GM18517 (cell line): ENCODE measurements around the gene EEF1G.
"Not testable (repeated sequence)": the region's sequence is repeated elsewhere in the genome, so short reads cannot be mapped to it uniquely, and the experiment has no call there.

Source experiments
- ATAC-seq: cut with Tn5 transposase; IDR thresholded peaks from one replicate; pipeline ENCODE4 v1.9.1; 2021; ENCODE audit warnings: mild to moderate bottlenecking, moderate library complexity; ENCODE audit not compliant: unreplicated experiment

EEF1G gene

GRCh38 chr11:62578541-62578940 is 4.8 kb upstream of the EEF1G start:
- ATAC-seq, result no peak

DNA sequence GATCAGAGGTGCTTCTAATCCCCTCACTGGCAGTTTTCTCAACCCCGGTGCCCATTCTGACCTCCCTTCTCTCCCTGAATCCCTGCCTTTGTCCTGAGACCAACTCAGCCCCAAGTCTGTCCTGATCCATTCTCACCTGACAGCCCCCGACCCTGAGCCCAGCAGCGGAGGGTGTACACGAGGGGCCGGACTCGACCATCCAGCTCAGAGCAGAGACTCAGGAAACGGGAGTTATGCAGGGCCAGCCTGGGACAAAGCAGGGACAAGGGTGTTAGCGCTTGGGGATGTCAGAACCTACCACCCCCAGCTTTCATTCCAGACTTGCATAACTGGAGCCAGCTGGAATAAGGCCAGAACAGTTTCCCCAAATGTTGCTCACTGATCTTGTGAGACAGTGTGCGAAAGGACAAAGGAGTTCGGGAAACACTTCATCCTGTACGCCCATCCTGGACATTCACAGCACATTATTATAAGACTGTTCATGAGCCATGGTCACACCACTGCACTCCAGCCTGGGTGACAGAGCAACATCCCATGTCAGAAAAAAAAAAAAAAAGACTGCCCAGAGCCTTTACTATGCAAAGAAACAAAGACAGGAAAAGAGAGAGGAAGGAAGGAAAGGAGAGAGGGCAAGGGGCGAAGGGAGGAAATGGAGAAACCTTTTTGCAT is 3.5 kb upstream of the EEF1G start:
- ATAC-seq, result no peak

GRCh38 chr11:62575837-62576236 is 2.1 kb upstream of the EEF1G start:
- ATAC-seq, result no peak

DNA sequence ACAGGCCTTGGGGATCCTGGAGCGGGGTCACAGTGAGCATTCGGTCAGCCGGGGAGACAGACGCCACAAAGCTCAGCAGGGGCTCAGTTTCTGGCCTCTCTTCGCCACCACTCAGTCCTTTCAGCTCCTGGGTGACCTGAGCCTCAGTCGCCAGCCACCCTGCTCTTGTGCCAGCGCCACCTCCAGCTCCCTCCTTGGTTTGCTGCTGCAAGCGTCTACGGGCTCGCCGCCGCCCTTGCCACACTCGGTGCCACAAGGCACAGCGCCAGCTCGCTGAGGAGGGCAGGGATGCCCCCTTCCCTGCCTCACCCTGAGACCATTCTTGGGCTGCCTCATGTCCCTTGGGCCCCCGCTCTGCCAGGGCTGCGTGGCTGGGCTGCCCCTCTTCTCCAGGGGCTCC is 1.5 kb upstream of the EEF1G start:
- ATAC-seq, result no peak

- peak; percentile 6 for ATAC-seq
Observed at GRCh38 chr11:62574363-62575071, 826 bp upstream of the EEF1G start.

GRCh38 chr11:62573006-62573591 is 592 bp downstream of the EEF1G start:
- ATAC-seq, result no peak

- no peak for ATAC-seq
Observed at GRCh38 chr11:62572431-62572830, 1.3 kb downstream of the EEF1G start.

DNA sequence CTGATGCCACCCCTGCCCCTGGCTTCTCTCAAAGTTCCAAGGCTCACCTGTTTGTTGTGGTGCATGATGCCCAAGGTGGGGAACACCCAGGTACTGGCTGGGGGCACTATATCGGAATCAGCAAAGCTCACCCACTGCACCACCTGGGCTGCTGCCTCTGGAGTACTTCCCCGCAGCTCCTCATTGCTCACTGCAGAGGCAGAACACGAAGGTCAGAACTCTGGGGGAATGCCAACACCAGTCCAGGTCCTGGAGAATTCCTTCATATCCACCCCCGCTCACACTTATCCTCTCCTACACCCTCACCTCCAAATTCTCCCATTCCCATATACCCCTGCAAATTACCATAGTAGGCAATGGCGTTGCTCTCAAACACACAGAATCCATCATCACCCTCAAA is 2.2 kb downstream of the EEF1G start:
- ATAC-seq, result not testable (repeated sequence)

- ATAC-seq, result not testable (repeated sequence)
Observed at GRCh38 chr11:62570903-62571302, 2.8 kb downstream of the EEF1G start.

DNA sequence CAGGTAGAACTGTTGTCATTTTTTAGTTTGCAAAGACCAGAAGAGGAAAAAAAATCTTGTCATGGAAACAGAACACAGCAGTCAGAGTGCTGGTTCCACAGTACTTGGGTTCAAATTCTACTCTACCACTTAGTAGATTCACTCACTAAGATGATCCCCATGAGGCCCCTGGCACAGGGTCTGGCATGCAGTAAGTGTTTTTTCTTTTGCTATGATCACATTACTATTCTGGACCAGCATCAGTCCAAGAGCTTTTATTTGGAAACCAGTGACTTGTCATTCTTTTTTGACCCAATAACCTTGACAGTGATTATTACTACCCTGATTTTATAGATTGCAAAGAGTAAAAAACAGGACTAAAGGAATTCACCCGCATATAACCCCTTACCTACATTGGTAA is 4.1 kb downstream of the EEF1G start:
- ATAC-seq, result no peak

DNA sequence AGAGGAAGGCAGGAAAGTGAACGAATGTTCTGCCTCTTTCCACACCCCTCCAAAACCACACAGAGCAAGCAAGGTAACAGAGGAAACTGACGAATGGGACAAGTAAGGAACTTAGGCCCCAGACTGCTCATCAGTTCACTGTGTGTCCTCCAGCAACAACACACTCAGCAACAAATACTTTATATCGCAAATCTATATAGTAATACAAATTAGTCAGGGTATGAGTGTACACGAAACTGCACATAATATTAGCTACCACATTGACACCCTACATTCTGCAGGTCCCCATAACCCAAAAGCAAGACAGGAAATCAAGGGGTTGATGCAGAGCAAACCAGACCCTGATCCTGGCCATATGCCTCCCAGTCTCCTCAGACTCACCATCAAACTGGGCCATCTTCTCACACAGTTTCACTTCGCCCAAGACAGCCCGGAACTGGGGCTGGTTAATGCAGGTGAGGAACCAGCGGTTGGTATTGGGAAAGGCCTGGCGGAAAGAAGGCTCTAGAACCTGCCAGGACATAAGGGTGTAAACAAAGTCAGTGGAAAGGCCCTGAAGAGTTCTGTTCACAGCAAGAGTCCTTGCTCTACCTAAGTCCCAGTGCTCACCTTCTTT is 6.6 kb downstream of the EEF1G start:
- ATAC-seq, result no peak

DNA sequence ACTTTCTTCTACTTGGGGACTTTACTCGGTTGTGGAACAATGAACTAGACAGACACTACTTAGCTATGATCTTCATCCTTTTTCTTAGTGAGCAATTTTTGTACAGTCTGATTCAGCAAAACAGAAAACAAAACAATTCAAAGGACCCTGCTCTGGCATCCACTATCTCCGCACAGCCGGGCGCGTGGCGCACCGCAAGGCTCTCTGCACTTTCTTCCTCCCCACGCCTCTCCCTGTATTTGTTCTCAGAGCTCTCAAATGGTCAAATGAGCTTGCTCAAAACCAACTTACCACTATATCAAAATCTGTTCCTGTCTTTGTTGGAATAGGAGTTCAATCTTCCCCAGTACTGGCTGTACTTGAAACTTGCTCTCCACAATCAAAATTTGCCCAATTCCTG is 7.4 kb downstream of the EEF1G start:
- ATAC-seq, result no peak

GRCh38 chr11:62565100-62565802 is 8.4 kb downstream of the EEF1G start:
- ATAC-seq, result no peak

GRCh38 chr11:62561677-62562230 is 11.9 kb downstream of the EEF1G start:
- not testable (repeated sequence) for ATAC-seq

GRCh38 chr11:62560566-62561103 is 13.1 kb downstream of the EEF1G start:
- no peak for ATAC-seq

DNA sequence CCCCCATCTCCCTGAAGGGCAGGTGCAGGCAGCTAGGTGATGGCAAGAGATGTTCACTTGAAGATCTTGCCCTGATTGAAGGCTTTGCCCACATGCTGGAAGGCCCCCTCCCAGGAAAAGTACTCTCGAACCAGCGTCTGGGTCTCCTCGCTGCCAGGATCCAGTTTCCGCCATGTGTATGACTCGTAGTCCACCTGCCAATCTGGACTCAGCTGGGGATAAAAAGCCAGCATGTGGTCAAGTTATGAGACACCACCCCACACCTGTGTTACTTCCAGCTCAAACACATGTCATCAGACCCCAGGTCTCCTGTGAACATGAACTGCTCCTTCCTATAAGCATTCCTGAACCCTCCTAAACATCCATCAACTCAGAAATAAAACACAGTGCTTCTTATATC is 14.1 kb downstream of the EEF1G start:
- not testable (repeated sequence) for ATAC-seq

GRCh38 chr11:62559204-62559603 is 14.5 kb downstream of the EEF1G start:
- no peak for ATAC-seq

DNA sequence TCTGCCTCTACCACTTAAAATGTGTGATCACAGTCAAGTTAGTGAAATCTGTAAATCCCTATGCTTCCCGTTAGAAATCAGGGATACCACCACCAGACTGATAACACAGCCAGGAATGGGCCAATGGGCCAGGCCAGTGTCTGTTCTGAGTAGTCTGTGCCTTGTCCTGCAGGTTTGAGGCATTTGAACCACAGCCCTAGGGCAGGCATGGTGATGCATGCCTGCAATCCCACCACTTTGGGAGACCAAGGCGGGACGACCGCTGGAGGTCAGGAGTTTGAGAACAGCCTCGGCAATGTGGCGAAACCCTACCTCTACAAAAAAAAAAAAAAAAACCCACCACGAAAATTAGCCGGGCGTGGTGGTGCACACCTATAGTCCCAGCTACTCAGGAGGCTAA is 15.0 kb downstream of the EEF1G start:
- ATAC-seq, result no peak

DNA sequence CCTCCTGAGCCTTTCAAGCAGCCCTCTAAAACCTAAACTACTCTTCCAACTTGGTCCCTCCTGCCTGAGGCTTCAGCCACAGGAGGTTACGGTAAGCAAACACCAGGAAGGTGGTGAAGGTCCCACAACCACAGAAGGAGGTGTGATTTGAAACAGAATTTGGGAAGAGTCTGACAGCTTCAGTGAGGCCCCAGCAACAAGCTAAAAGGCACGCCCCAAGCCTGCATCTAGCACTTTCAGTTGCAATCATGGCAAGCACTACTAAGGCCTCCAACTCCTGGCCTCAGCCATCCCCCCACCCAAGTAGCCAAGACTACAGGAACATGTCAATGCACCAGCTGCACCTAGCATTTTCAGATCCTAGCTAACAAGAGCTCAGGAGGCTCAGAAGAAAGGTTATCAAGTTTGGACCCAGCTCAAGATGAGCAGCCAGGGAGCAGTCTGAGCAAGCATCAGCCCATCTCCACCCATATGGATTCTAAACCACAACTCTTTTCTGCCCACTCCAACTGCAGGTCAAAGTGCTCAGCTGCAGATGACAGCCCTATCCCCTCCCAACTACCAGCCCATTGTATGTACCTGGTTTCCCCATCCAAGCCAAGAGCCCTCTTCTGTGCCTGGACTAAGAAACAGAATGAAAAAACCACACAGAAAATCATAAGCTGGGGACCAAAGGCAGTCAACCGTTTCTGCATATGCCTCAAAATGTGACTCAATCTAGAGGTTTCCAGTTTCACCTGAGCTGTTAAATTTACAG is 16.6 kb downstream of the EEF1G start:
- no peak for ATAC-seq
